Mononuclear cell (primary cell): ENCODE results near the gene S100A14. TPM values are rescaled to one million over a fixed set of nuclear protein-coding genes. Genes with fewer than 3 reads are reported as not detected.
"Not testable (repeated sequence)": the region's sequence is repeated elsewhere in the genome, so short reads cannot be mapped to it uniquely, and the experiment has no call there.

ENCODE experiments used
- H3K27me3 ChIP-seq: 2 replicates; pipeline ENCODE4 v1.6.0; 2011; ENCODE audit warnings: low read length, control low read depth; ENCODE audit not compliant: insufficient read depth
- H3K4me1 ChIP-seq: 2 replicates; pipeline ENCODE4 v1.5.1; 2011; ENCODE audit warnings: mild to moderate bottlenecking, low read length, control low read depth; ENCODE audit not compliant: insufficient read depth
- H3K4me3 ChIP-seq: 2 replicates; pipeline ENCODE4 v1.5.1; 2011; ENCODE audit warnings: mild to moderate bottlenecking, low read length, moderate library complexity
- H3K9me3 ChIP-seq: 2 replicates; pipeline ENCODE4 v1.5.1; 2011; ENCODE audit warnings: low read depth, mild to moderate bottlenecking, control low read depth, low read length
- total RNA-seq: library from RNA; depleted of rRNA; stranded (reverse); fragments of >200 nt; gene quantifications from one replicate; pipeline ENCODE4 v1.2.3, GENCODE V29; 2012

S100A14 gene
- total RNA-seq, 1 donor = not detected

DNA sequence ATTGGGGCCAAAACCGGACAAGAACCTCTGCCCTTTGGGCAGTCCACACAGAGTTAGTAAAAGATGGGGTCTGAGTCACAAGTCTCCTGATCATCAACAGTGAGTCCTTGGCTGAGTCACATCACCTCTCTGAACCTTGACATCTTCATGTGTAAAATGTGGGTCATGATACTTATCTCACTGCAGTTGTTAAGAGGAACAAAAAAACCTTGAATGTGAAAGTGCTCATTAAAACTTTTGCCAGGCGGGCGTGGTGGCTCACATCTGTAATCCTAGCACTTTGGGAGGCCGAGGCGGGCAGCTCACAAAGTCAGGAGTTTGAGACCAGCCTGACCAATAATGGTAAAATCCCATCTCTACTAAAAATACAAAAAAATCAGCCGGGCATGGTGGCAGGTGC lies 18.9 kb downstream of the S100A14 start:
- peaks cover 37% of the 10 kb centered on the region for H3K4me1 ChIP-seq

DNA sequence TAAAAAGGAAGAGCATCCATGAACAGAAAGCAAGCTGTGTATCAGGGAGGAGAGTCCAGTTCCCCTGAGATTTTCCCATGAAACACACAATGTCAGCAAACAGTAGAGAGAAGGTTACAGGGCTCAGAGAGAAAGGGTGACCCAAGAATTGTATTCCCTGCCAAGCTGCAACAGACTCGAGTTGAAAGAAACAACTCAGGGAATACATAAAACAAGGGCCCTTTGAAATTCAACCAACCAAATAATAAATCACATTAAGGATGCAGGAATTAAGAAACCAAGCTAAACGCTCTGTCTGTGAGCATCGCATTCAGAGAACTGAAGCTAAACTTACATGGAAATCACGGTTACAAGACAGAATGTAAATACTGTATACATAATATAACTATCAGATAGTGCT lies 23.4 kb downstream of the S100A14 start:
- no peaks in the 10 kb centered on the region for H3K9me3 ChIP-seq
- no peak overlapping the region for H3K4me3 ChIP-seq
- no peaks in the 10 kb centered on the region for H3K27me3 ChIP-seq
- H3K4me1 ChIP-seq = peaks cover 8% of the 10 kb centered on the region

More for the DNA sequence above, 18.9 kb downstream of the S100A14 start:
- Histone ChIP-seq H3K9me3 (no peaks in the 10 kb centered on the region), H3K27me3 (no peaks in the 10 kb centered on the region), H3K4me3 (no peak overlapping the region)

DNA sequence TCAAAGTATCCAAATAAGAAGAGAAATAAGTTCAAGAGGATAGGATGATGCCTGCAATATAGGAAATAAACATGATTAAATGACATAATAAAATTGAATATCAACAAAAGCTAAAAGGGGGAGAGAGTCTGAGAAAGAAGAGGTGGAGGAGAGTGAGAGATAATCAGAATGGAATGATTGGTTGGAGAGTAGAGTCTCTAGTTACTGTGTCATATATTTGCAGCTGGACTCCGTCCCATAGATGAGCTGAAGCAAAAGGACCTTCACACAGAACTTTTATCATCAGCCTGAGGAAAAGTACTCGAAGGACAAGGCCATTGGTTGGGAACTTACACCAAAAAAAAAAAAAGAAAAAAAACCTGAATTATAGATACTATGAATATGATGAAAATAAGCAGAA lies 27.6 kb downstream of the S100A14 start:
- no peaks in the 10 kb centered on the region for H3K27me3 ChIP-seq
- H3K9me3 ChIP-seq = no peaks in the 10 kb centered on the region
- H3K4me3 ChIP-seq = no peak overlapping the region
- no peaks in the 10 kb centered on the region for H3K4me1 ChIP-seq

DNA sequence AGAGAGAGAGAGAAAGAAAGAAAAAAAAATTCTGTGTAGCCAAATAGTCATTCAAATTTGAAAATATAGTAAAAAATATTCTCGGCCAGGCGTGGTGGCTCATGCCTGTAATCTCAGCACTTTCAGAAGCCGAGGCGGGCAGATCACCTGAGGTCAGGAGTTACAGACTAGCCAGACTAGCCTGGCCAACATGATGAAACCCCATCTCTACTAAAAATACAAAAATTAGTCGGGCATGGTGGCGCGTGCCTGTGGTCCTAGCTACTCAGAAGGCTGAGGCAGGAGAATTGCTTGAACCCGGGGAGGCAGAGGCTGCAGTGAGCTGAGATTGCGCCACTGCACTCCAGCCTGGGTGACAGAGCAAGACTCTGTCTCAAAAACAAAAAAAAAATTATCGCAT lies 28.1 kb downstream of the S100A14 start:
- not testable (repeated sequence) for H3K4me3 ChIP-seq, H3K9me3 ChIP-seq, H3K27me3 ChIP-seq, H3K4me1 ChIP-seq

DNA sequence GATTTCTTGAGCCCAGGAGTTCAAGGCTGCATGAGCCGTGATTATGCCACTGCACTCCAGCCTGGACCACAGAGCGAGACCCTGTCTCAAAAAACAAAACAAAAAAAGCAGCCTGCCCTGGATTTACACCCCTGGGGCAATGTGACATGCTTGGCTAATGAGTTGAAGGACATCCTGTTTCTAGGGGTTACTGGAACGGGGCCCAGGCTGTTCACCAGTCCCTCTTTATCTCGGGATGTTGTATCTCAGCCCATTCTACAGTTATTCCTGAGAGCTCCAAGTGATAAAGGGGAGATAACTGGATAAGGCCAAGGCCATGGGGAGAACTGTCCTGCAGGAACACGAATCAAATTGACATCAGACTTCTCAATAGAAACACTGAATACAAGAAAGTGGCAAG lies 28.8 kb downstream of the S100A14 start:
- no peak overlapping the region for H3K4me3 ChIP-seq
- no peaks in the 10 kb centered on the region for H3K27me3 ChIP-seq
- H3K4me1 ChIP-seq = no peaks in the 10 kb centered on the region
- H3K9me3 ChIP-seq = no peaks in the 10 kb centered on the region

DNA sequence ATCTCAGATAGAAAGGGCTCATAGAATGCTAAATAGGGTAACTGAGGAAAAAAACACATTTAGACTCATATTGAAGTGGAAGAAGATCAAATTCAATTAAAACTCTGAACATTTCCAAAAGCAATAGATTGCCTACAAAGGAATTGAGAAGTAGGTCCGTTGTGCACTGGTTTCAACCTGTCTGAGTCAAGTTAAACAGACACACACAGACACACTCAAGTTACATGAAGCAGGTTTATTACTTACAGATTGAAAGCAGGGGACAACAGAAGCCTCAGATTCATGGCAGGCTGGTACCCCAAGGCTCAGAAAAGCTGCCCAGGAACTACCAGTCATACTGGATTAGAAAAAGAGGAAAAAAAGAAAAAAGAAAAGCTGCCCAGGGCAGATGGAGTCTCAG lies 29.8 kb downstream of the S100A14 start:
- Histone ChIP-seq H3K4me3 (no peak overlapping the region), H3K4me1 (no peaks in the 10 kb centered on the region), H3K9me3 (no peaks in the 10 kb centered on the region), H3K27me3 (no peaks in the 10 kb centered on the region)

DNA sequence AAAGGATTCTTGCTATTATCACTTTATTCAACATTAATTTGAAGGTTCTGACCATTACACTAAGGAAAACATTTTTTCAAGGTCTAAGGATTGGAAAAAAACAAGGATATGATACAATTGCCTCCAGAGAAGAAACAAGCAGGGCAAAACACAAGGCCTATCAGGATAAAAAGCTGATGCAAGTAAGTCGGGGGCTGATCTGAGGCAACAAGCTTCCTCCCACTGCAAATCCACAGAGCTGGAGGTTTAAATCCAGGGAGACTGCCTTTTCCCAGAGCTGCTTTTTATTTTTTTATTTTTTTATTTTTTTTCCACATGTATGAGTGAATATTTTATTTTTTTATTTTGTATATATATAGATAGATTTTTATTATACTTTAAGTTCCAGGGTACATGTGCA lies 31.1 kb downstream of the S100A14 start:
- no peak overlapping the region for H3K4me3 ChIP-seq
- no peaks in the 10 kb centered on the region for H3K9me3 ChIP-seq
- H3K4me1 ChIP-seq = no peaks in the 10 kb centered on the region

DNA sequence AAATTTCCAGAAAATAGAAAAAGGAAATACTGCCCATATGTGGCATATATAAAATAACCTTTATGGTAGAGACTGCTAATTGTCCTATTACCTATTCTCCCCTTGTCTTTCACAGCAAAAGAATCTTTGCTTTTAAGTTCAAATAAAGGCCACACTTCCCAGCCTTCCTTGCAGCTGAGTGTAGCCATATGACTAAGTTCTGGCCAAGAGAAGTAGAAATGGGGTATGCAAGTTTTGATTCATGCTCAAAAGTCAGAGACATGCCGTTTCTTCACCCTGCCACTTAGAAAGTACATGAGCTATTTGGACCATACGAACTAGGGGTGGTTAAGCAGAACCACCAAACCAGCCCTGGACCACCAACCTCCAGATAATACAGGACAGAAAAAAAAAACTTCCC lies 32.1 kb downstream of the S100A14 start:
- Histone ChIP-seq H3K4me3 (no peak overlapping the region), H3K27me3 (no peaks in the 10 kb centered on the region), H3K9me3 (no peaks in the 10 kb centered on the region), H3K4me1 (no peaks in the 10 kb centered on the region)

More for the DNA sequence above, 31.1 kb downstream of the S100A14 start:
- H3K27me3 ChIP-seq = no peaks in the 10 kb centered on the region

DNA sequence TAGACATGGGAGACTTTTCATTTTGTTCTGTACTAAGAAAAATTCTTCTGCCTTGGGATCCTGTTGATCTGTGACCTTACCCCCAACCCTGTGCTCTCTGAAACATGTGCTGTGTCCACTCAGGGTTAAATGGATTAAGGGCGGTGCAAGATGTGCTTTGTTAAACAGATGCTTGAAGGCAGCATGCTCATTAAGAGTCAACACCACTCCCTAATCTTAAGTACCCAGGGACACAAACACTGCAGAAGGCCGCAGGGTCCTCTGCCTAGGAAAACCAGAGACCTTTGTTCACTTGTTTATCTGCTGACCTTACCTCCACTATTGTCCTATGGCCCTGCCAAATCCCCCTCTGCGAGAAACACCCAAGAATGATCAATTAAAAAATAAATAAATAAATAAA lies 32.6 kb downstream of the S100A14 start:
- H3K27me3 ChIP-seq, H3K4me1 ChIP-seq, H3K4me3 ChIP-seq, H3K9me3 ChIP-seq: not testable (repeated sequence)

DNA sequence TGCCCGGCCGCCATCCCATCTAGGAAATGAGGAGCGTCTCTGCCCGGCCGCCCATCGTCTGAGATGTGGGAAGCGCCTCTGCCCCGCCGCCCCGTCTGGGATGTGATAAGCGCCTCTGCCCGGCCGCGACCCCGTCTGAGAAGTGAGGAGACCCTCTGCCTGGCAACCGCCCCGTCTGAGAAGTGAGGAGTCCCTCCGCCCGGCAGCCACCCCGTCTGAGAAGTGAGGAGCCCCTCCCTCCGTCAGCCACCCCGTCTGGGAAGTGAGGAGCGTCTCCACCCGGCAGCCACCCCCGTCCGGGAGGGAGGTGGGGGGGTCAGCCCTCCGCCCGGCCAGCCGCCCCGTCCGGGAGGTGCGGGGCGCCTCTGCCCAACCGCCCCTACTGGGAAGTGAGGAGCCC lies 33.3 kb downstream of the S100A14 start:
- H3K27me3 ChIP-seq, H3K4me3 ChIP-seq, H3K4me1 ChIP-seq, H3K9me3 ChIP-seq: not testable (repeated sequence)

DNA sequence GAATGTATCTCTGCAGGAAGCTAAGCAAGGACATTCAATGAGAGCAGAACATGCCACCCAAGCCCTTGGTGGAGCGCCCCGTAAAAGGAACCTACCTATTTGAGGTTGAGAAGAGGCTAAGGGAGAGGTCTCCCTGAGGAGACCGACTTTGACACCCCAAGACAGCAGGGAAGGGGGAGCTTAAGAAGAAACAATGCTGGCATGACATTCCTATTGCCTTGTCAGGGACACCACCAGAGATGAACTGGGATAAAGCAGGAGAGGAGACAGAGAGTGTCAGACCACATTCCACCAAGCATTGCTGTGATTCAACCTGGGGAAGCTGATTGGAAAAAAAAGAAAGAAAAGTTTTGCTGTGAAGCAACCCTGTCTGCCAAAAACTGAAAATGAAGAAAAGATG lies 37.2 kb downstream of the S100A14 start:
- Histone ChIP-seq H3K4me1 (peaks cover 6% of the 10 kb centered on the region), H3K27me3 (no peaks in the 10 kb centered on the region), H3K9me3 (no peaks in the 10 kb centered on the region), H3K4me3 (no peak overlapping the region)

DNA sequence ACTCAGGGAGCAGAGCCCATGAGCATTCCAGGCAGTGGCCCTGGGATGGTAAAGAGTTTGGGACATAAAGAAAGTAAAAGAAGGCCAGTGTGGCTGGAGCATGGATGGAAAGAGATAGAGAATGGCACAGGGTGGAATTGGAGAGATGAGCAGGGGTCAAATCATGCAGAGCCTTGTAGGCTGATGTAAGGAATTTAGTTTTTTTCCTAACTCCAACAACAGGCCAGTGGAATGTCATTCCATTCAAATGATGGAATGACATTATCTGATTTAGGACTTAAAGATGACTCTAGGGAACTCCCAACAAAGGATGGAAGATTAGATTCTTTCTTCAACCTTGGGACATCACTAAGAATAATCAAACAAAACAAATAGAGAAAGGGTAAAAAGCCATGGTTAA lies 37.6 kb downstream of the S100A14 start:
- no peaks in the 10 kb centered on the region for H3K9me3 ChIP-seq
- peaks cover 10% of the 10 kb centered on the region for H3K4me1 ChIP-seq
- no peaks in the 10 kb centered on the region for H3K27me3 ChIP-seq
- H3K4me3 ChIP-seq = no peak overlapping the region

DNA sequence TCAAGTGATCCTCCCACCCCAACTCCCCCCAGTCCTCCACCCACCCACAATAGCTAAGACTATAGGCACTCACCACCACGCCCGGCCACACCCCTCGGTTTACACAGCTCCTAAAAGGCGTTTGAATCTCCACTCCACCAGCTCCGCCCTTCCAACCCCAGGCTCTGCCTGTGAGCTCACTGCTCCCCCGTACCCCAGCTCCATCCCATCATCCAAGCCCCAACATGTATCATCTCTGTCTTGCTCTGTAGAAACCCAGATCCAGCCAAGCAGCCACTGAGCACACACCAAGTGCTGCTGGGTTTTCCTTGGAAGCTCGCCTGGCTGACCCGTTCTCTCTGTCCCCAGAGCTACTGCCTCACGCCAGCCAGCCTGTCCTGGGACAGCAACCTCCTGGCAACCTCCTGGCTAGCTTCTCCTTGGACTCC lies 38.5 kb downstream of the S100A14 start:
- no peaks in the 10 kb centered on the region for H3K27me3 ChIP-seq
- no peak overlapping the region for H3K4me3 ChIP-seq
- no peaks in the 10 kb centered on the region for H3K9me3 ChIP-seq
- peaks cover 19% of the 10 kb centered on the region for H3K4me1 ChIP-seq

DNA sequence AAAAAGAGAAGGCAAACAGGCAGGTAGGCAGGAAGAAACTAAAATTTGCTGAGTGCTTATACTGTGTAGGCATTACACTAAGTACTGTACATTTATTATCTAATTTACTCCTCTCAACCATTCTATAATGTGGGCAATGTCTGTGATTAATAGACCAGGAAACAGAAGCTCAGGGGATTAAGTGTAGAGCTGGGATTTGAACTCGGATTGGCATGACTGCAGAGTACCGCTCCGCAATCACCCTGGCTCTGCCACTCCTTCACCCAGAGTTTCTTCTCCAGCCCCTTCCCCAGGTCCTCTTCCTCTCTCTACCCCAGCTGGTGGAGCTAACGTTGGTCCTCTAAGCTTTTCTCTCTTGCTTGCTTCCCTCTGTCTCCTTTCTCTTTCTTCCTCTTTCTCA lies 39.0 kb downstream of the S100A14 start:
- no peaks in the 10 kb centered on the region for H3K27me3 ChIP-seq
- H3K4me3 ChIP-seq = no peak overlapping the region
- H3K4me1 ChIP-seq = peaks cover 24% of the 10 kb centered on the region
- H3K9me3 ChIP-seq = no peaks in the 10 kb centered on the region

DNA sequence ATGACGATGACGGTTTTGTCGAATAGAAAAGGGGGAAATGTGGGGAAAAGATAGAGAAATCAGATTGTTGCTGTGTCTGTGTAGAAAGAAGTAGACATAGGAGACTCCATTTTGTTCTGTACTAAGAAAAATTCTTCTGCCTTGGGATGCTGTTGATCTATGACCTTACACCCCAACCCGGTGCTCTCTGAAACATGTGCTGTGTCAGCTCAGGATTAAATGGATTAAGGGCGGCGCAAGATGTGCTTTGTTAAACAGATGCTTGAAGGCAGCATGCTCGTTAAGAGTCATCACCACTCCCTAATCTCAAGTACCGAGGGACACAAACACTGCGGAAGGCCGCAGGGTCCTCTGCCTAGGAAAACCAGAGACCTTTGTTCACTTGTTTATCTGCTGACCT lies 40.6 kb downstream of the S100A14 start:
- not testable (repeated sequence) for H3K4me3 ChIP-seq, H3K9me3 ChIP-seq, H3K27me3 ChIP-seq
- peaks cover 29% of the 10 kb centered on the region for H3K4me1 ChIP-seq

DNA sequence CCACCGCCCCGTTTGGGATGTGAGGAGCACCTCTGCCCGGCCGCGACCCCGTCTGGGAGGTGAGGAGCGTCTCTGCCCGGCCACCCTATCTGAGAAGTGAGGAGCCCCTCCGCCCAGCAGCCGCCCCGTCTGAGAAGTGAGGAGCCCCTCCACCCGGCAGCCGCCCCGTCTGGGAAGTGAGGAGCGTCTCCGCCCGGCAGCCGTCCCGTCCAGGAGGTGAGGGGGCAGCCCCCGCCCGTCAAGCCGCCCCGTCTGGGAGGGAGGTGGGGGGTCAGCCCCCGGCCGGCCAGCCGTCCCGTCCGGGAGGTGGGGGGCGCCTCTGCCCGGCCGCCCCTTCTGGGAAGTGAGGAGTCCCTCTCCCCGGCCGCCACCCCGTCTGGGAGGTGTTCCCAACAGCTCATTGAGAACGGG lies 41.0 kb downstream of the S100A14 start:
- H3K4me3 ChIP-seq, H3K9me3 ChIP-seq, H3K27me3 ChIP-seq: not testable (repeated sequence)
- peaks cover 29% of the 10 kb centered on the region for H3K4me1 ChIP-seq

DNA sequence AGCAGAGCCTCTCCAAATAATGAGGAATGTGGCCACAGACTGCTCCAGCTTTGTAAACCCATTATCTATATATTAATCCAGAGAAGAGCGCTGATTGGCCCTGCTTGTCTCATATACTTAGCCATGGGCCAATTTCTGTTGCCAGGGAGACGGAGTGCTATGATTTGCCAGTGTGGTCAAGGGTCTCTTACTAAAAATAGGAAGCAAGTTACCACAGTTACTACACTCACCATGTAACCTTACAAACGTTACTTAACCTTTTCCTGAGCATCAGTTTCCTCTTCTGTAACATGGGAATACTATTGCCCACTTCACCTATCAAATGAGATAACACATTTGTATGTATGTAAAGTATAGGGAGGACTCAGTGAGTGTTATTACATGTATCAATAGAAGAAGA lies 42.8 kb downstream of the S100A14 start:
- Histone ChIP-seq H3K4me3 (no peak overlapping the region), H3K27me3 (no peaks in the 10 kb centered on the region), H3K9me3 (no peaks in the 10 kb centered on the region), H3K4me1 (peaks cover 35% of the 10 kb centered on the region)
